PC-3 (cell line): ENCODE data around the gene RMI1. TPM values are rescaled to one million over a fixed set of nuclear protein-coding genes. Genes with fewer than 3 reads are reported as not detected.

Source experiments
- ATAC-seq: fragments of 200-7000 bp; cut with Tn5 transposase; 2 replicates; pipeline ENCODE4 v1.9.1; 2020; ENCODE audit warnings: mild to moderate bottlenecking, moderate library complexity
- BruUV-seq: library from RNA; stranded (reverse); fragments of 400-500 nt; replicated peaks from 2 replicates; lab custom pipeline; 2021; lab: Mats Ljungman, UMichigan
- CTCF ChIA-PET: fragments of 300-600 bp; sonication (Branson Sonifier 250); formaldehyde crosslinking; loops from one replicate; lab custom pipeline; 2022; ENCODE audit warnings: antibody characterized with exemption; lab: Charles Lee
- POLR2A ChIA-PET: fragments of 300-600 bp; sonication (Branson Sonifier 250); formaldehyde crosslinking; loops from one replicate; lab custom pipeline; 2022; ENCODE audit warnings: antibody characterized with exemption; ENCODE audit not compliant: unreplicated experiment; lab: Charles Lee
- DNase-seq: peaks from one replicate; pipeline ENCODE4 v3.0.0-alpha.2; 2015
- H2AFZ ChIP-seq: fragments of 300-600 bp; sonication (generic); 2 replicates; pipeline ENCODE4 v1.6.0; 2016; ENCODE audit warnings: antibody characterized with exemption, low read length
- H3F3A ChIP-seq: fragments of 300-600 bp; sonication (generic); one replicate; pipeline ENCODE4 v1.6.0; 2017; ENCODE audit warnings: antibody characterized with exemption, low read length, control low read depth, mild to moderate bottlenecking; ENCODE audit not compliant: unreplicated experiment
- H3K27ac ChIP-seq: fragments of 300-600 bp; sonication (generic); 2 replicates; pipeline ENCODE4 v1.5.1; 2016; ENCODE audit warnings: mild to moderate bottlenecking, low read length
- H3K27me3 ChIP-seq: fragments of 300-600 bp; sonication (generic); 2 replicates; pipeline ENCODE4 v1.6.1; 2016; ENCODE audit warnings: low read length, mixed read lengths
- H3K36me3 ChIP-seq: fragments of 300-600 bp; sonication (generic); 2 replicates; pipeline ENCODE4 v1.6.1; 2016; ENCODE audit warnings: low read depth, mixed run types, low read length, mixed read lengths
- H3K4me1 ChIP-seq: fragments of 300-600 bp; sonication (generic); 2 replicates; pipeline ENCODE4 v1.5.1; 2016; ENCODE audit warnings: low read length; ENCODE audit not compliant: insufficient read depth
- H3K4me2 ChIP-seq: fragments of 300-600 bp; sonication (generic); 2 replicates; pipeline ENCODE4 v1.6.0; 2016; ENCODE audit warnings: low read length
- H3K4me3 ChIP-seq: fragments of 300-600 bp; sonication (generic); 2 replicates; pipeline ENCODE4 v1.5.1; 2016; ENCODE audit warnings: mild to moderate bottlenecking, low read length, mixed read lengths
- H3K79me2 ChIP-seq: fragments of 300-600 bp; sonication (generic); 2 replicates; pipeline ENCODE4 v1.6.1; 2017; ENCODE audit warnings: low read length, mixed read lengths
- H3K9ac ChIP-seq: fragments of 300-600 bp; sonication (generic); 2 replicates; pipeline ENCODE4 v1.6.0; 2016; ENCODE audit warnings: mild to moderate bottlenecking, low read length
- H3K9me2 ChIP-seq: fragments of 300-600 bp; sonication (generic); replicated peaks from 2 replicates; pipeline ENCODE4 v1.6.1; 2016; ENCODE audit warnings: mixed run types, low read length, mixed read lengths
- H3K9me3 ChIP-seq: fragments of 300-600 bp; sonication (generic); 2 replicates; pipeline ENCODE4 v1.6.1; 2016; ENCODE audit warnings: low read length, mixed read lengths
- H4K20me1 ChIP-seq: fragments of 300-600 bp; sonication (generic); 2 replicates; pipeline ENCODE4 v1.6.1; 2016; ENCODE audit warnings: low read length, mixed read lengths
- EZH2 ChIP-seq: fragments of 300-600 bp; sonication (generic); IDR thresholded peaks from one replicate; pipeline ENCODE4 v1.6.1; 2017; ENCODE audit warnings: antibody characterized with exemption, mild to moderate bottlenecking, low read length; ENCODE audit not compliant: unreplicated experiment
- EZH2phosphoT487 ChIP-seq: fragments of 300-600 bp; sonication (generic); IDR thresholded peaks from 2 replicates; pipeline ENCODE4 v1.6.1; 2018; ENCODE audit warnings: mild to moderate bottlenecking, antibody characterized with exemption, low read length, borderline replicate concordance
- intact Hi-C: fragments of 100-400 bp; cut with micrococcal nuclease; formaldehyde crosslinking; loops from 2 replicates; pipeline ENCODE4 v1.9.0; 2023
- total RNA-seq: library from RNA; depleted of rRNA; stranded (reverse); fragments of >200 nt; gene quantifications from 2 replicates; pipeline ENCODE4 v1.2.3, GENCODE V29; 2014
- TF ChIP-seq, protein P1 (sequence below): fragments of 300-600 bp; sonication (generic); conservative IDR thresholded peaks from 2 replicates; pipeline ENCODE4 v1.5.1; 2017; ENCODE audit warnings: antibody characterized with exemption, low read depth, mild to moderate bottlenecking, low read length

The RMI1 gene
- total RNA-seq, 1 experiment from 2014 or later = 5.0 TPM

GRCh38 chr9:83966209-83966582 is 14.4 kb upstream of the RMI1 start:
- H4K20me1 ChIP-seq = peaks cover 24% of the 10 kb centered on the region; the same call in 1 of the 2 replicates

GRCh38 chr9:83967073-83967472 is 13.5 kb upstream of the RMI1 start:
- POLR2A ChIA-PET = interaction anchor here (0.6 kb wide), 1 partner anchor 21 kb away, joined by 4 read pairs; no protein-coding TSS in a partner anchor
- no peak overlapping the region for H2AFZ ChIP-seq
- CTCF ChIA-PET = no interaction called here

More at GRCh38 chr9:83966209-83966582, 14.4 kb upstream of the RMI1 start:
- ChIA-PET POLR2A (no interaction called here), CTCF (no interaction called here)
- H3K79me2 ChIP-seq = no peaks in the 10 kb centered on the region
- H3K4me3 ChIP-seq = no peak overlapping the region
- DNase-seq = no peak
- no peaks in the 10 kb centered on the region for H3K9me3 ChIP-seq
- peaks cover 5% of the 10 kb centered on the region for H3K4me1 ChIP-seq
- H3K9ac ChIP-seq = no peak overlapping the region
- no peaks in the 10 kb centered on the region for H3K27me3 ChIP-seq
- intact Hi-C loops = no loop called here
- no peak overlapping the region for H3K27ac ChIP-seq
- BruUV-seq = no TSS peak
- no peak overlapping the region for H3K4me2 ChIP-seq
- H3F3A ChIP-seq = peaks cover 28% of the 10 kb centered on the region
- H3K36me3 ChIP-seq = peaks cover 33% of the 10 kb centered on the region
- no peak for ATAC-seq
- no peak overlapping the region for H2AFZ ChIP-seq
- no peak for TF ChIP-seq EZH2phosphoT487
- TF ChIP-seq, protein P1, sequence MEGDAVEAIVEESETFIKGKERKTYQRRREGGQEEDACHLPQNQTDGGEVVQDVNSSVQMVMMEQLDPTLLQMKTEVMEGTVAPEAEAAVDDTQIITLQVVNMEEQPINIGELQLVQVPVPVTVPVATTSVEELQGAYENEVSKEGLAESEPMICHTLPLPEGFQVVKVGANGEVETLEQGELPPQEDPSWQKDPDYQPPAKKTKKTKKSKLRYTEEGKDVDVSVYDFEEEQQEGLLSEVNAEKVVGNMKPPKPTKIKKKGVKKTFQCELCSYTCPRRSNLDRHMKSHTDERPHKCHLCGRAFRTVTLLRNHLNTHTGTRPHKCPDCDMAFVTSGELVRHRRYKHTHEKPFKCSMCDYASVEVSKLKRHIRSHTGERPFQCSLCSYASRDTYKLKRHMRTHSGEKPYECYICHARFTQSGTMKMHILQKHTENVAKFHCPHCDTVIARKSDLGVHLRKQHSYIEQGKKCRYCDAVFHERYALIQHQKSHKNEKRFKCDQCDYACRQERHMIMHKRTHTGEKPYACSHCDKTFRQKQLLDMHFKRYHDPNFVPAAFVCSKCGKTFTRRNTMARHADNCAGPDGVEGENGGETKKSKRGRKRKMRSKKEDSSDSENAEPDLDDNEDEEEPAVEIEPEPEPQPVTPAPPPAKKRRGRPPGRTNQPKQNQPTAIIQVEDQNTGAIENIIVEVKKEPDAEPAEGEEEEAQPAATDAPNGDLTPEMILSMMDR = no peak
- TF ChIP-seq EZH2 = no peak
- no peaks in the 10 kb centered on the region for H3K9me2 ChIP-seq

DNA sequence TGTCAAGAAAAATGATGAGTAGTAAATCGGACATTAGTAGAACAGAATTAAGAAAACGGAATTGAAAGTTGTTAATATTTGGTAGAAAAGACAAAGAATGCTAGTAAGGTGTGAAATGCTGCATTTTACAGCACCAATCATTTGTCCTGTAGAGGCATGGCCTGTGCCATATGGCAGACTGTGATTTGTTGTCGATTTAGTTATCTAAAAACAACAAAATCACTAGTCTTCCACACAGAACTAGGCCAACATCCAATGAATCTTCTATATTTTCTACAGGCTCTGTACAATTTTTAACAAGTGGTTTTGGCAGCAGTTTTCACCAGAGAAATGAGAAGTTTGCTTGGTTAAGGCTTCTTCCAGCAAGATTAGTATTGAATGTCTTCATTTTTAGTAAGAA is 11.0 kb upstream of the RMI1 start:
- Histone ChIP-seq H3K9me2 (no peaks in the 10 kb centered on the region), H3K36me3 (peaks cover 66% of the 10 kb centered on the region), H3K4me1 (no peaks in the 10 kb centered on the region), H4K20me1 (peaks cover 54% of the 10 kb centered on the region), H3K4me2 (no peak overlapping the region), H3F3A (peaks cover 28% of the 10 kb centered on the region), H3K9me3 (no peaks in the 10 kb centered on the region), H3K79me2 (peaks cover 21% of the 10 kb centered on the region), H3K9ac (no peak overlapping the region), H3K4me3 (no peak overlapping the region), H2AFZ (no peak overlapping the region), H3K27me3 (no peaks in the 10 kb centered on the region), H3K27ac (no peak overlapping the region)
- CTCF ChIA-PET = no interaction called here
- TF ChIP-seq EZH2 (no peak), EZH2phosphoT487 (no peak)
- TF ChIP-seq, protein P1 = no peak
- ATAC-seq (no peak), DNase-seq (no peak)
- no TSS peak for BruUV-seq
- POLR2A ChIA-PET = no interaction called here
- intact Hi-C loops = no loop called here

More at GRCh38 chr9:83967073-83967472, 13.5 kb upstream of the RMI1 start:
- H3K27me3 ChIP-seq = no peaks in the 10 kb centered on the region
- peaks cover 42% of the 10 kb centered on the region for H3K36me3 ChIP-seq
- H3F3A ChIP-seq = peaks cover 28% of the 10 kb centered on the region
- H3K9me3 ChIP-seq = no peaks in the 10 kb centered on the region
- H3K27ac ChIP-seq = no peak overlapping the region
- no peaks in the 10 kb centered on the region for H3K9me2 ChIP-seq
- H3K4me3 ChIP-seq = no peak overlapping the region
- H3K4me2 ChIP-seq = no peak overlapping the region
- no peak overlapping the region for H3K9ac ChIP-seq
- intact Hi-C loops = no loop called here
- DNase-seq = no peak
- ATAC-seq = no peak
- peaks cover 1% of the 10 kb centered on the region for H3K4me1 ChIP-seq
- TF ChIP-seq EZH2phosphoT487 (no peak), EZH2 (no peak)
- TF ChIP-seq, protein P1 = no peak
- BruUV-seq = no TSS peak
- H4K20me1 ChIP-seq = peaks cover 31% of the 10 kb centered on the region; the same call in 1 of the 2 replicates
- no peaks in the 10 kb centered on the region; the same call in 1 of the 2 replicates for H3K79me2 ChIP-seq
